Activated CD4-positive, alpha-beta T cell treated with anti-CD3 and anti-CD28 coated beads, Interleukin-2, Interleukin-4, amounts not matched to agents 100 ng/mL and 50 ng/mL, durations not matched to agents 16 hours and 8 hours (primary cell): Measurements from ENCODE around the gene PDIA6.
"Not testable (repeated sequence)": the region's sequence is repeated elsewhere in the genome, so short reads cannot be mapped to it uniquely, and the experiment has no call there.

Source experiments
- DNase-seq: peaks from one replicate; pipeline ENCODE4 v3.0.0-alpha.2; 2020; ENCODE audit warnings: low spot score

The PDIA6 gene

GRCh38 chr2:10832203-10832936, 19.8 kb upstream of the PDIA6 start:
- peak; percentile 82 for DNase-seq

DNA sequence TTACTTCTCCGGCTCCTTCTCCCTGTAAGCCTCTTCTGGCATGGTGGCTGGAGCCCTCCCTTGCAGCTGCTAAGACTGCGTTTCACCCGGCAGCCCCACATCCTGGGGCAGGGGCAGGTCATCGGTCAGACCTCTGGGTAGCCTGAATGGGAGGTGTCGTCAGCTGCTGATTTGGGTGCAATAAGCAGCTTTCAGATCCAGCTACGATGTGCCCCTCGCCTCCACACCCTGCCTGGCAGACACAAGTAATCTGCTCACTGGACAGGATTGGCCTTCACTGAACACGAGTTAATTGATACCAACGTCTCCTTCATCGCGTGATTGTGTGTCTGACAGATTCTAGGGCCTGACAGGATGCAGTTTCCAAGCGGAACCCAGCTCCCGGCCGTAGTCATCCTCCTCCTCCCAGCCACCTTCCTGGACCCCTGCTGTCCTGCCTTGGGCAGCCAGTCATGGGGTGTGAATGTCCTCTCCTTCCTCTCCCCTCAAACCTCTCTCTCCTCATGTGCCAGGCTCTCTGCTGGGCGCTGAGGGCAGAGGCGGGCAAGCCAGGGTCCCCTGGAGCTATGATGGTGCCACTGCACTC, 18.9 kb upstream of the PDIA6 start:
- DNase-seq = no peak

DNA sequence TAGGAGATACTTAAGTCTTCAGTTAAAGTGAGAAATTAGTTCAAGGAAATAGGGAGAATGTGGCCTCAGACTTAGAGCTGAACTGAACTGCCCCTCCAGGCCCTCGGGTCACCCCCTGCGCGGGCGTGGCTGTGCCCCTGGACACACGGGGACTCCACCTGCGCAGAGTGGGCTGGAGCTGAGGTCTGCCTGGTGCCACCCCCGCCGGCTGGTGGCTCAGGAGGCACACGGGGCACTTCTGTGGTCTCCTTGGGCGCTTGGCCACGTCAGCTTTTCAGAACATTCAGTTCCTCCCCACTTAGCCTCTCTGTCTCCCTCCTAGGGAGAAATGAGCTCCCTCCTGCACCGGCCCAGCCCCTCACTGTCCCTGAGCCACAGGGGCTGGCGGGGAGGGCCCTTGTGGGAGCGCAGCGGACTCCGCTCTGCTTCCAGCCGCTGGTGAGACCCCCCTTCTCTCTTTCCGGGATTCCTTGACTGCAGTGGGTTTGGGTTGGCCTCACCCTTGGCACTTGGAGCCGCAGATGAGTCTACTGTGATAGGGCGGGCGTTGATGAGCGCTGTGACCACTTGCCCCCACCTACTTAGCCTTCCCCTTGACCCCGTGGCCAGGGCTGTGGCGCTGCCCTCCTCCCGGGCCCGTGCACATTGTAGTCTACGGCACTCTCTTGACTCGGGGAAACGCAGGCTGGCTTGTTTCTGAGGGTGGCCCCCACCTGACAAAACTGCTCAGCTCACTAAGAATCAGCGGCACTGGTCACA, 18.2 kb upstream of the PDIA6 start:
- no peak for DNase-seq

- no peak for DNase-seq
Observed at GRCh38 chr2:10830203-10830602, 17.6 kb upstream of the PDIA6 start.

DNA sequence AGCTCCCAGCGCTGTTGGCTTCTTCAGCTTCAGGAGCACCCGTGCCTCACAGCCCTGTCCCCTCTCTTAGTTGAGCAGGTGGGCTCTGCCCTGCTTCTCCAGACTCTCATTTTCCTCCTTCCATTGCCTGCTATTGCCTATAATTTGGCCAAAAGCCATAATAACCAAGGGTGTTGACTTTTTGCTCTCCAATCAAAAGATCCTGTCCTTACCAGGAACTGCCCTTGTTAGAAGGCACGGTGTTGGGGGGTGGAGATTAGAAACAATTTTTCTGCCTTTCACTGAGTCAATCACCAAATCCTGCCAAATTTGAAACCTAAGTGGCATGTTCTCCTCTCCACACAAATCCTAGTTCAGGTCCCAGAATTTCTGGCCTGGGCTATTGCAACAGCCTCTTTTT, 16.7 kb upstream of the PDIA6 start:
- DNase-seq = no peak

- DNase-seq = no peak
Observed at GRCh38 chr2:10828346-10828745, 15.8 kb upstream of the PDIA6 start.

DNA sequence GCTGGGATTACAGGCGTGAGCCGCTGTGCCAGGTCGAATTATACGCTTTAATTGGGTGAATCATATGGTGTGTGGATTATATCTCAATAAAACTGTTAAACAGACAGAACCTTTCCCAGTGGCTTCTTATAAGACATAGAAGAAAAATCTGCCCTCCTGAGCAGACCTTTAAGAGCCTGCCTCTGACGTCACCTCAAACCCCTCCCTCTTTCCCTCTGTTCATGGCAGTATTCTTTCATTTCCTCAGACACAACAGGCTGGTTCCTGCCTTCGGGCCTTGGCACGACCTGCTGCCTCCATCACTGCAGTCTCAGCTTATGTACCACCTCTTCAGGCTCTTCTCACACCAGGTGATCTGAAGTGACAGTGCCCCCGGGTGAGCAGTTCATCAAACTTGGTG, 14.0 kb upstream of the PDIA6 start:
- DNase-seq = no peak

GRCh38 chr2:10826026-10826425, 13.4 kb upstream of the PDIA6 start:
- no peak for DNase-seq

DNA sequence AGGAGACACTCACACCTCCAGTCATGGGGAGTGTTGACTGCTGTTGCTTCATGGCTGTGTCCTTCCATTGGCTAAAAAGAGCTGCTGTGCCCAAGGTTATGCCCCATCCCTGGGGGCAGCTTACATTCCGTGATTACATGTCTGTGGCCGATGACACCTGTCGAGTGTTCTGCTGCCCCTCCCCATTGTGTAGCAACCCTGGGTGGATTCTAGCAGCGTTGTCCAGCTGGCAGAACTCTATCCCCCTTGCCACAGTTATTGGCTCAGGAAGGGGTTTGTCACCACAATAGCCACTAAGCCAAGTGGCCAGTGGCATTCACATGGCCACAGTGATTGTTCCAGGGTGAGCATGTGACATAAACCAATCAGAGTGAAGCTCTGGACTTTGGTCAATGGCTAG, 11.6 kb upstream of the PDIA6 start:
- DNase-seq = no peak

- DNase-seq = no peak
Observed at GRCh38 chr2:10820978-10821695, 8.6 kb upstream of the PDIA6 start.

DNA sequence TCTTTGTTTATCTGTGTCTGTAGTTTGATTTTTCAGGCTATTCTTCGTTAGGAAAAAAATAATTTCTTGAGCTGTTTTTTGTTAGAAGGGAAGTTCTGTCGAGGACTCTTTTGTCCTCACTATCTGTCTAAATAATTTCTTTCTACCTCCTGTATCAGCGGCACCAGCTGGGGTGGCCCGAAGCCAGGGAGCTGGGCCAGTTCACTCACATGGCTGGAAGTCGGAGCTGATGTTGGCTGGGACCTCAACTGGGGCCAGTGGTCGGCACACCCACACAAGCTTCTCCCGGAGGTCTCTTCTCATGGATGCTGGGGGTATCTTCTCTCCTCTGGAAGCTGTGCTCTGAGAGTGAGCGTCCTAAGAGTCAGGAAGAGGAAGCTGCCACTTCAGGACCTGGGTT, 8.0 kb upstream of the PDIA6 start:
- no peak for DNase-seq

DNA sequence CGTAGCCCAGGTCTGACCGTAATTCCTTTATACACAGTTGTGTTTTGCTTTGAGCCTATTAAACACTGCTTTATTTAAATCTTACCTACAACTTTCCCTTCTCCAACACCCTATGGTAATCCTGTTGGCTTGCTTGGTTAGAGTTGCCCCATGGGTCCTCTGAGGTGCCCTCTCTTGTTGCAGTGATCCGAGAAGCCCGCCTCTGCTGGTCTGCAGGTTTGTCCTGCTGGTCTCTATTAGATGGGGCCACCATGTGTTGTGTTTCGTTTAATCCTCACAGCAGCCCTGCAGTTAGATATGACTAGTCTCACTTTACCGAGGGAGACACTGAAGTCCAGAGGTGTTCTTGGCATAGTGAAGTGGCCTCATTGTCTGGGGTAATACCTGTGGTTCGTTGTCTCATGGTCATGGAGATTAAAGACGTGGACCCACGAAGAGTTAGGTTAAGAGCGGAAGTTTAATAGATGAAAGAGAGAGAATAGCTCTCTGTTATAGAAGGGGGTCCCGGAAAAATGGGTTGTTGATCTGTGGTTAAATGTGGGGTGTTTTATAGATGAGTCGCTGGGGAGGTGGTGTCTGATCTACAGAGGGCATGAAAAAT, 7.2 kb upstream of the PDIA6 start:
- DNase-seq = no peak

DNA sequence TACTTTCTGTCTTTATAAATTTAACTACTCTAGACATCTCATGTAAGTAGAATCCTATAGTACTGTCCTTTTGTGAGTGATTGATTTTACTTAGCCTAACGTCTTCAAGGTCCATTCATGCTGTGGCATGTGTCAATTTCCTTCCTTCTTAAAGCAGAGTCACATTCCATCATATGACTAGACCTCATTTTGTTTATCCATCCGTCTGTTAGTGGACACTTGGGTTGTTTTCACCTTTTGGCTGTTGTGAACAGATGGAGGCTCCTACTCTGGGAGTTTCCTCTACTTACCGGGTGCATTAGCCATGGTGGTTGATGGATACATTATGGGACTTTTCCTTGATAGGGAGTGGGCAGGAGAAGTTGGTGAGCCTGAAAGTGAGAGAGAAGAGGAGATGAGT, 6.4 kb upstream of the PDIA6 start:
- no peak for DNase-seq

GRCh38 chr2:10818305-10818704, 5.7 kb upstream of the PDIA6 start:
- DNase-seq = not testable (repeated sequence)

DNA sequence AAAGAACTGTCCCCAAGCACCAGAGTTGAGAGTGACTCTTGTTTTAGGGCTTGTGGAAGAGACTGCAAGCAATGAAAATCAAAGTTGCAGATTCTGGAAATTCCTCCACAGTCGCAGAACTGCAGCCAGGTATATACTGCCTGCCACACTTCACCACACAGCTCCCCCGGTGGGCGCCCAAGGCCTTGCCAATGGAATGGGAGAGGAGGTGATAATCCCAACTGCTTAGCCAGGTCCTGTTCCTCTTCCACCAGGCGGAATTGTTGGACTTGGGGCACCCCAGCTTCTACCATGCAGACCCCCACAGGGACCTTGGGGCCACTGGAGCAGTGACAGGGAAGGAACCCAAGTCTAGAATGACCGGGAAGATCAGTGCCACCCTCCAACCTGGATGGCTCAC, 4.8 kb upstream of the PDIA6 start:
- DNase-seq = no peak

DNA sequence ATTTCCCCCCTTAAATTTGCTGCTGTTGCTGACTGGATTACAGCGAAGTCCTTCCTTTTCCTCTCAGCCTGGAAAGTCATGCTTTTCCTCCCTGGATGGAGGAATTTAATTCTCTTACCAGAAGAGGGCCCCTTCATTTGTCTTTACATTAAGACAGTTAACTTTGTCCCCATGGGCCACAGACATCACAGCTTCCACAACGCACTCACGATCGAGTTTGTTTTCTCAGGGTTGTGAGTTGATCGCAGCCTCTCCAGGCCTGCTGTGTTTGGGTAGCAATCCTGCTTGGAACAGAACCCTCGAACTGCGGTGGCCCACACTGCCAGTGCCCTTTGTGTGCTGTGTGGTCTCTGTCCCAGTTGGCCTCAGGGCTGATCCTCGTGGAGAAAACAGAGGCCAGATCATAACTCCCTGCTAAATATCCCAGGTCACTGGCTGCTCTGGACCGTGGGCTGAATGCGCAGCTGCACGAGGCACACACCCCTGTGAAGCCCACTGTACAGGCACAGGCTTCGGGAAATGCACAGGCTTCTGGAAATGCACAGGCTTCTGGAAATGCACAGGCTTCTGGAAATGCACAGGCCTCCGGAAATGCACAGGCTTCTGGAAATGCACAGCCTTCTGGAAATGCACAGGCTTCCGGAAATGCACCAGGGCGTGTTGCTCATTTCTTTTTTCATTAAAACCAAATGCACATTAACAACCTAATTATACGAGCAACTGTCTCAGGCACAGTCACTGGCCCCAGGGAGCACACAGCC, 2.2 kb upstream of the PDIA6 start:
- no peak for DNase-seq

GRCh38 chr2:10814142-10814541, 1.6 kb upstream of the PDIA6 start:
- DNase-seq = no peak

DNA sequence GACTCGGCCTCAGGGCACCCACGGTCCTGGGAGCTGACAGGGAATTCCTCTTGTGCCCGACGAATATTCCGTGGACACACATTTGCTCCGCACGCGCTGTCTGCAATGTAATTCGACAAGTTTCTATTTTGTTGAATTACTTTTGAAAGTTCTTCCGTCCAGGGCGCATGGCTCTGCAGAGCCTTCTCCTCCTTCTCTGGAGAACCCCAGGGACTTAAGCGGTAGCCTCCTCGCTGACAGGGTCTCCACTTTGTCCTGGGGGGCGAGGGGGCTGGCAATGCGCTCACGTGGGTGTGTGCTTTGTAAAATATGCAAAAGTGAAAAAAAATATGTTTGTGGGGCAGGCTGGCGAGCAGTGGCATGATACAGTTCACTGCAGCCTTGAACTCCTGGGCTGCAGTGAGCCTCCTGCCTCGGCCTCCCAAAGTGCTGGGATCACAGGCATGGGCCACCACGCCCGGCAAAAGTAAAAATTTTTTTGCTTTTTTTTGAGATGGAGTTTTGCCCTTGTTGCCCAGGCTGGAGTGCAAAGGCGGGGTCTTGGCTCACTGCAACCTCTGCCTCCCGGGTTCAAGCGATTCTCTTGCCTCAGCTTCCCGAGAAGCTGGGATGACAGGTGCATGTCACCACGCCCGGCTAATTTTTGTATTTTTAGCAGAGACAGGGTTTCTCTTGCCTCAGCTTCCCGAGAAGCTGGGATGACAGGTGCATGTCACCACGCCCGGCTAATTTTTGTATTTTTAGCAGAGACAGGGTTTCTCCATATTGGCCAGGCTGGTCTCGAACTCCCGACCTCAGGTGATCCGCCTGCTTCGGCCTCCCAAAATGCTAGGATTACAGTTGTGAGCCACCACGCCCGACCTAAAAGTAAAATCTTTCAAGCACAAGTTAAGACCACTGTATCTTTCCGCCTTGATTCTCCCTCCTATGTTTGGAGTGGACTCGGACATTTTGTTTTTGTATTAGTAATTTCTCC, 866 bp upstream of the PDIA6 start:
- not testable (repeated sequence) for DNase-seq

- no peak for DNase-seq
Observed at GRCh38 chr2:10811517-10811916, 1.1 kb downstream of the PDIA6 start.
